HepG2 (cell line): ENCODE data around the gene PLA2G4A. TPM values are rescaled to one million over a fixed set of nuclear protein-coding genes. Genes with fewer than 3 reads are reported as not detected.

ENCODE experiments used
- ATAC-seq: fragments of 200-7000 bp; cut with Tn5 transposase; 3 replicates; pipeline ENCODE4 v1.9.1; 2020; ENCODE audit warnings: mild to moderate bottlenecking, moderate library complexity
- BruUV-seq: library from RNA; stranded (reverse); fragments of 400-500 nt; replicated peaks from 2 replicates; lab custom pipeline; 2021; lab: Mats Ljungman, UMichigan
- CTCF ChIA-PET: fragments of 300-600 bp; formaldehyde crosslinking; extraction: SDS; loops from one replicate; lab custom pipeline; 2021; ENCODE audit warnings: low total read pairs, inconsistent platforms, low intra/inter-chr PET ratio; lab: Yijun Ruan, JAX
- POLR2A ChIA-PET: fragments of 350-600 bp; sonication (Branson Sonifier 250); formaldehyde crosslinking; loops from one replicate; lab custom pipeline; 2020; ENCODE audit warnings: antibody characterized with exemption, inconsistent platforms; lab: Yijun Ruan, JAX
- DNase-seq: peaks from one replicate; pipeline ENCODE4 v3.0.0-alpha.2; 2015; ENCODE audit warnings: low spot score
- FAIRE-seq: peaks from 3 replicates; lab custom pipeline; 2011; peaks lifted over from hg19 to GRCh38; lab: Jason Lieb, UNC
- H2AFZ ChIP-seq: one replicate; pipeline ENCODE4 v1.6.1; 2011; ENCODE audit warnings: low read length, inconsistent platforms
- H3K27ac ChIP-seq: fragments of 300-600 bp; 3 replicates; pipeline ENCODE4 v1.8.0; 2011; ENCODE audit warnings: mixed run types, mild to moderate bottlenecking, mixed read lengths, low read length, inconsistent platforms; ENCODE audit not compliant: insufficient read depth; ENCODE audit errors: extremely low read length
- H3K27me3 ChIP-seq, 2 experiments: fragments of 200-600 bp in 1 of 2; 2 replicates in 1 of 2; 3 replicates in 1 of 2; pipeline versions ENCODE4 v1.6.0 to v1.8.0; 2011; ENCODE audit warnings: low read length in 2 of 2, mild to moderate bottlenecking in 2 of 2, moderate library complexity in 2 of 2, inconsistent platforms in 1 of 2; ENCODE audit not compliant: insufficient read depth in 2 of 2, control insufficient read depth in 1 of 2
- H3K36me3 ChIP-seq, 2 experiments: fragments of 200-600 bp in 1 of 2; replicated peaks in 1 of 2; 2 replicates in 1 of 2; 3 replicates in 1 of 2; pipeline versions ENCODE4 v1.5.1 to v1.8.0; 2011; ENCODE audit warnings: low read length in 2 of 2, inconsistent platforms in 1 of 2; ENCODE audit not compliant: insufficient read depth in 2 of 2, control insufficient read depth in 1 of 2
- H3K4me1 ChIP-seq: 2 replicates; pipeline ENCODE4 v1.5.1; 2012; ENCODE audit warnings: low read length, inconsistent platforms; ENCODE audit not compliant: insufficient read depth
- H3K4me2 ChIP-seq: 2 replicates; pipeline ENCODE4 v1.6.0; 2011; ENCODE audit warnings: low read depth, low read length, inconsistent platforms
- H3K4me3 ChIP-seq, 3 experiments: fragments of 200-600 bp in 1 of 3; sonication (generic), shearing (Covaris generic) in 1 of 3; replicated peaks in 1 of 3; 2 replicates each; pipeline ENCODE4 v1.5.1; 2011 to 2016; ENCODE audit warnings: low read length in 3 of 3, inconsistent platforms in 2 of 3, low read depth in 2 of 3, mild to moderate bottlenecking in 2 of 3, control low read depth in 1 of 3, mixed read lengths in 1 of 3; ENCODE audit not compliant: insufficient read depth in 1 of 3
- H3K79me2 ChIP-seq: one replicate; pipeline ENCODE4 v1.6.1; 2011; ENCODE audit warnings: low read length, inconsistent platforms; ENCODE audit not compliant: insufficient read depth
- H3K9ac ChIP-seq: 2 replicates; pipeline ENCODE4 v1.6.0; 2011; ENCODE audit warnings: mild to moderate bottlenecking, low read depth, low read length, inconsistent platforms; ENCODE audit not compliant: insufficient read depth
- H3K9me3 ChIP-seq: 2 replicates; pipeline ENCODE4 v1.5.1; 2012; ENCODE audit warnings: mild to moderate bottlenecking, low read length
- H4K20me1 ChIP-seq: 2 replicates; pipeline ENCODE4 v1.6.0; 2011; ENCODE audit warnings: inconsistent platforms, mild to moderate bottlenecking, low read length, moderate library complexity; ENCODE audit not compliant: insufficient read depth
- EP300 ChIP-seq, 3 experiments: sonication (generic) in 1 of 3; formaldehyde crosslinking in 1 of 3; IDR thresholded peaks; 2 replicates each; pipeline versions ENCODE4 v1.5.1 to v1.6.1; 2011 to 2020; ENCODE audit warnings: low read depth in 2 of 3, low read length in 2 of 3, borderline replicate concordance in 1 of 3, improper control_type of control experiment in 1 of 3, mild to moderate bottlenecking in 1 of 3, missing genetic modification reagents in 1 of 3, moderate library complexity in 1 of 3
- IRF1 ChIP-seq: sonication (generic); formaldehyde crosslinking; IDR thresholded peaks from 2 replicates; pipeline ENCODE4 v1.4.0; 2020; ENCODE audit warnings: low read depth, mild to moderate bottlenecking, missing genetic modification reagents
- TAF1 ChIP-seq: sonication (generic); formaldehyde crosslinking; IDR thresholded peaks from 2 replicates; pipeline ENCODE4 v1.4.0; 2020; ENCODE audit warnings: missing genetic modification reagents
- ZBTB10 ChIP-seq: sonication (generic); formaldehyde crosslinking; IDR thresholded peaks from 2 replicates; pipeline ENCODE4 v1.4.0; 2020; ENCODE audit warnings: missing genetic modification reagents, borderline replicate concordance
- ZNF775 ChIP-seq: sonication (generic); formaldehyde crosslinking; IDR thresholded peaks from 2 replicates; pipeline ENCODE4 v1.4.0; 2020; ENCODE audit warnings: missing genetic modification reagents, mild to moderate bottlenecking, moderate library complexity, borderline replicate concordance
- WGBS: methylation state at CpG from one replicate; pipeline ENCODE4 v1.1.6; 2017; ENCODE audit warnings: low lambda C conversion rate; 5-methylcytosine and 5-hydroxymethylcytosine counted together
- in situ Hi-C: cut with HindIII; loops from 2 replicates; pipeline ENCODE4 v1.10.0; 2017; ENCODE audit warnings: low pct_unique_long_range_greater_than_20kb; ENCODE audit not compliant: extremely low pct_ligation_motif_present
- intact Hi-C: fragments of 100-400 bp; cut with micrococcal nuclease; formaldehyde crosslinking; loops from one replicate; pipeline ENCODE4 v1.10.0; 2022; ENCODE audit not compliant: unreplicated experiment
- polyA plus RNA-seq, 8 experiments: library from polyadenylated mRNA; depleted of rRNA in 3 of 8; stranded (reverse) in 7 of 8; unstranded in 1 of 8; fragments of >200 nt; fragmentation: Illumina TruSeq in 4 of 8; extraction: Trizol in 4 of 8; gene quantifications; 2 replicates each; pipeline versions ENCODE4 v1.2.1 to v1.2.3, GENCODE V29; 2011 to 2016; ENCODE audit warnings: low read depth in 4 of 8, missing spikeins in 1 of 8, mixed read lengths in 1 of 8; ENCODE audit not compliant: insufficient read depth in 1 of 8
- total RNA-seq, 5 experiments: library from RNA; depleted of rRNA; stranded (reverse); fragments of >200 nt; fragmentation: Illumina TruSeq; extraction: Trizol; gene quantifications; 2 replicates each; pipeline ENCODE4 v1.2.3, GENCODE V29; 2016; ENCODE audit warnings: low read depth in 1 of 5

PLA2G4A gene
- total and polyA plus RNA-seq, 2 of the 13 experiments (the other 11 are each of a cell fraction or from before 2014, with no cell fraction given): not detected

GRCh38 chr1:186978596-186979556 is 150.1 kb downstream of the PLA2G4A start (continued):
- no peak for TF ChIP-seq ZBTB10 (CRISPR knock-in tag)

GRCh38 chr1:186980400-186980799 is 151.7 kb downstream of the PLA2G4A start:
- WGBS: 2% methylated on average over 2 of the region's 2 CpGs
- DNase-seq: no peak
- Histone ChIP-seq H3K27ac (no peak overlapping the region), H3K4me2 (no peak overlapping the region), H4K20me1 (no peaks in the 10 kb centered on the region), H3K79me2 (no peaks in the 10 kb centered on the region), H3K27me3 (no peaks in the 10 kb centered on the region), H3K9ac (no peak overlapping the region), H2AFZ (no peak overlapping the region), H3K4me1 (no peaks in the 10 kb centered on the region), H3K36me3 (no peaks in the 10 kb centered on the region), H3K4me3 (no peak overlapping the region), H3K9me3 (no peaks in the 10 kb centered on the region)
- no peak for ATAC-seq
- in situ Hi-C loops (no loop called here), intact Hi-C loops (no loop called here)
- no TSS peak for BruUV-seq
- TF ChIP-seq EP300 (IDR thresholded peaks at IDR 0.05; ENCODE audit: low read depth in 2 of 2, low read length in 2 of 2): no peak
- TF ChIP-seq EP300 (CRISPR knock-in tag; IDR thresholded peaks at IDR 0.05; ENCODE audit: borderline replicate concordance): no peak
- no peak for TF ChIP-seq ZNF775 (CRISPR knock-in tag)
- no peak for TF ChIP-seq IRF1
- TF ChIP-seq TAF1: no peak
- CTCF ChIA-PET: no interaction called here
- FAIRE-seq: no peak
- POLR2A ChIA-PET: no interaction called here
